DOHH2 (cell line): ENCODE results near the gene CCK.

Source experiments
- H3F3A ChIP-seq: fragments of 200-600 bp; sonication (generic), shearing (Covaris generic); 2 replicates; pipeline ENCODE4 v1.6.0; 2016; ENCODE audit warnings: antibody characterized with exemption, mild to moderate bottlenecking; ENCODE audit not compliant: control insufficient read depth, insufficient read depth
- H3K27ac ChIP-seq: fragments of 200-600 bp; sonication (generic); 2 replicates; pipeline ENCODE4 v1.5.1; 2014; ENCODE audit warnings: low read depth, mild to moderate bottlenecking, low read length, moderate library complexity
- H3K27me3 ChIP-seq: fragments of 200-600 bp; sonication (generic); 2 replicates; pipeline ENCODE4 v1.6.1; 2014; ENCODE audit warnings: mild to moderate bottlenecking, low read length, mixed read lengths; ENCODE audit not compliant: control insufficient read depth
- H3K36me3 ChIP-seq: fragments of 200-600 bp; sonication (generic); 2 replicates; pipeline ENCODE4 v1.6.1; 2014; ENCODE audit warnings: mild to moderate bottlenecking, low read length, moderate library complexity, mixed read lengths; ENCODE audit not compliant: control insufficient read depth
- H3K4me1 ChIP-seq: fragments of 200-600 bp; sonication (generic); 2 replicates; pipeline ENCODE4 v1.6.1; 2014; ENCODE audit warnings: mild to moderate bottlenecking, low read length, mixed read lengths; ENCODE audit not compliant: control insufficient read depth
- H3K4me2 ChIP-seq: fragments of 200-600 bp; sonication (generic); 2 replicates; pipeline ENCODE4 v1.6.0; 2014; ENCODE audit warnings: mild to moderate bottlenecking, low read length, moderate library complexity
- H3K4me3 ChIP-seq: fragments of 200-600 bp; sonication (generic); 2 replicates; pipeline ENCODE4 v1.5.1; 2014; ENCODE audit warnings: mild to moderate bottlenecking, low read length, mixed read lengths
- H3K79me2 ChIP-seq: fragments of 200-600 bp; sonication (generic); 2 replicates; pipeline ENCODE4 v1.6.1; 2014; ENCODE audit warnings: mild to moderate bottlenecking, low read length, mixed read lengths; ENCODE audit not compliant: control insufficient read depth
- H3K9me2 ChIP-seq: fragments of 200-600 bp; sonication (generic); replicated peaks from 2 replicates; pipeline ENCODE4 v1.6.1; 2014; ENCODE audit warnings: mild to moderate bottlenecking, low read length, mixed read lengths; ENCODE audit not compliant: control insufficient read depth
- H3K9me3 ChIP-seq: fragments of 200-600 bp; sonication (generic); 2 replicates; pipeline ENCODE4 v1.6.1; 2014; ENCODE audit warnings: antibody characterized with exemption, low read length, mixed read lengths; ENCODE audit not compliant: control insufficient read depth, insufficient read depth
- H4K20me1 ChIP-seq: fragments of 200-600 bp; sonication (generic); 2 replicates; pipeline ENCODE4 v1.6.0; 2014; ENCODE audit warnings: low read depth, mild to moderate bottlenecking, antibody characterized with exemption, low read length, moderate library complexity; ENCODE audit not compliant: control insufficient read depth, insufficient read depth
- CTCF ChIP-seq: fragments of 200-600 bp; sonication (generic); IDR thresholded peaks from one replicate; pipeline ENCODE4 v1.5.1; 2014; ENCODE audit warnings: antibody characterized with exemption, mild to moderate bottlenecking, low read depth, low read length; ENCODE audit not compliant: poor library complexity, severe bottlenecking
- EZH2phosphoT487 ChIP-seq: fragments of 200-600 bp; sonication (generic); IDR thresholded peaks from 2 replicates; pipeline ENCODE4 v1.6.1; 2017; ENCODE audit warnings: borderline replicate concordance, mild to moderate bottlenecking, antibody characterized with exemption, low read length, moderate library complexity, mixed read lengths

Gene CCK

GRCh38 chr3:42254566-42254965, 11.4 kb downstream of the CCK start:
- H3K4me2 ChIP-seq, result no peak overlapping the region
- TF ChIP-seq EZH2phosphoT487 (no peak), CTCF (no peak)
- no peaks in the 10 kb centered on the region for H3K9me2 ChIP-seq
- H3K4me3 ChIP-seq, result no peak overlapping the region
- H3K4me1 ChIP-seq, result no peaks in the 10 kb centered on the region
- no peaks in the 10 kb centered on the region for H3K36me3 ChIP-seq
- H3K79me2 ChIP-seq, result no peaks in the 10 kb centered on the region
- H3K9me3 ChIP-seq, result no peaks in the 10 kb centered on the region
- H4K20me1 ChIP-seq, result no peaks in the 10 kb centered on the region
- H3K27me3 ChIP-seq, result peaks cover 11% of the 10 kb centered on the region; the same call in 1 of the 2 replicates
- H3F3A ChIP-seq, result no peaks in the 10 kb centered on the region
- H3K27ac ChIP-seq, result no peak overlapping the region

DNA sequence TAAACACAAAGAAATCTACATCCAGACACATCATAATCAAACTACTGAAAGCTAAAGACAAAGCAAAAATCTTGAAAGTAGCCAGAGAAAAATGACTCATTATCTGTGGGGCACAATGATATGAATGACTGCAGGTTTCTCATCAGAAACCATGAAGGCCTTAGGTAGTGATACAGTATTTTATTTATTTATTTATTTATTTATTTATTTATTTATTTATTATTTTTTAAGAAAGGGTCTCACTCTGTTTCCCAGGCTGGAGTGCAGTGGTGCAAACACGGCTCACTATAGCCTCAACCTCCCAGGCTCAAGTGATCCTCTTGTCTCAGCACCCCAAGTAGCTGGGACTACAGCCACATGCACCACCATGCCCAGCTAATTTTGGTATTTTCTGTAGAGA, 15.2 kb downstream of the CCK start:
- Histone ChIP-seq H3K27ac (no peak overlapping the region), H3K9me2 (no peaks in the 10 kb centered on the region), H3K79me2 (no peaks in the 10 kb centered on the region), H3K4me1 (no peaks in the 10 kb centered on the region), H3K27me3 (peaks cover 23% of the 10 kb centered on the region; the same call in 1 of the 2 replicates), H4K20me1 (no peaks in the 10 kb centered on the region), H3K36me3 (no peaks in the 10 kb centered on the region), H3K9me3 (no peaks in the 10 kb centered on the region), H3F3A (no peaks in the 10 kb centered on the region), H3K4me2 (no peak overlapping the region), H3K4me3 (no peak overlapping the region)
- no peak for TF ChIP-seq CTCF
- no peak for TF ChIP-seq EZH2phosphoT487

GRCh38 chr3:42247576-42248027, 18.4 kb downstream of the CCK start:
- H4K20me1 ChIP-seq, result no peaks in the 10 kb centered on the region
- no peaks in the 10 kb centered on the region for H3K36me3 ChIP-seq
- no peaks in the 10 kb centered on the region for H3K4me1 ChIP-seq
- H3F3A ChIP-seq, result no peaks in the 10 kb centered on the region
- no peak overlapping the region for H3K4me3 ChIP-seq
- no peak overlapping the region for H3K4me2 ChIP-seq
- TF ChIP-seq CTCF (peak; percentile 78), EZH2phosphoT487 (no peak)
- no peak overlapping the region for H3K27ac ChIP-seq
- no peaks in the 10 kb centered on the region for H3K79me2 ChIP-seq
- H3K9me2 ChIP-seq, result no peaks in the 10 kb centered on the region
- H3K27me3 ChIP-seq, result peaks cover 18% of the 10 kb centered on the region; the same call in 1 of the 2 replicates
- no peaks in the 10 kb centered on the region for H3K9me3 ChIP-seq
